Hematopoietic multipotent progenitor cell treated with erythropoietin and hydrocortisone succinate and interleukin-3 and kit ligand, for 8 days (in vitro differentiated cells): ENCODE measurements around the gene PPFIA4.
"Not testable (repeated sequence)": the region's sequence is repeated elsewhere in the genome, so short reads cannot be mapped to it uniquely, and the experiment has no call there.

Experiments
- DNase-seq: peaks from one replicate; pipeline ENCODE4 v3.0.0-alpha.2; 2015

PPFIA4 gene

GRCh38 chr1:203017692-203018091, 8.6 kb upstream of the PPFIA4 start:
- no peak for DNase-seq

GRCh38 chr1:203022855-203023254, 3.4 kb upstream of the PPFIA4 start:
- not testable (repeated sequence) for DNase-seq

- no peak for DNase-seq
Measured at GRCh38 chr1:203025686-203026030, 633 bp upstream of the PPFIA4 start.

- DNase-seq: no peak
Measured at GRCh38 chr1:203026666-203027663, 674 bp downstream of the PPFIA4 start.

GRCh38 chr1:203028067-203028783, 1.9 kb downstream of the PPFIA4 start:
- no peak for DNase-seq

- no peak for DNase-seq
Measured at GRCh38 chr1:203028784-203029553, 2.7 kb downstream of the PPFIA4 start.

GRCh38 chr1:203031467-203031866, 5.2 kb downstream of the PPFIA4 start:
- DNase-seq: no peak

GRCh38 chr1:203033287-203033686, 7.0 kb downstream of the PPFIA4 start:
- DNase-seq: no peak

- DNase-seq: no peak
Measured at GRCh38 chr1:203033917-203034316, 7.6 kb downstream of the PPFIA4 start.

- DNase-seq: no peak
Measured at GRCh38 chr1:203034422-203035110, 8.3 kb downstream of the PPFIA4 start.

- no peak for DNase-seq
Measured at GRCh38 chr1:203035111-203036000, 9.1 kb downstream of the PPFIA4 start.

- DNase-seq: no peak
Measured at GRCh38 chr1:203036135-203036534, 9.8 kb downstream of the PPFIA4 start.

- no peak for DNase-seq
Measured at GRCh38 chr1:203036537-203036936, 10.2 kb downstream of the PPFIA4 start.

- peak; percentile 59 for DNase-seq
Measured at GRCh38 chr1:203037509-203038190, 11.4 kb downstream of the PPFIA4 start.

GRCh38 chr1:203038217-203038741, 12.0 kb downstream of the PPFIA4 start:
- DNase-seq: no peak

GRCh38 chr1:203038891-203039608, 12.8 kb downstream of the PPFIA4 start:
- DNase-seq: peak; percentile 74

- DNase-seq: no peak
Measured at GRCh38 chr1:203039609-203040512, 13.6 kb downstream of the PPFIA4 start.

GRCh38 chr1:203040513-203041275, 14.4 kb downstream of the PPFIA4 start:
- DNase-seq: peak; percentile 51
